Measurements from ENCODE around the gene SAT1.

SAT1 gene

DNA sequence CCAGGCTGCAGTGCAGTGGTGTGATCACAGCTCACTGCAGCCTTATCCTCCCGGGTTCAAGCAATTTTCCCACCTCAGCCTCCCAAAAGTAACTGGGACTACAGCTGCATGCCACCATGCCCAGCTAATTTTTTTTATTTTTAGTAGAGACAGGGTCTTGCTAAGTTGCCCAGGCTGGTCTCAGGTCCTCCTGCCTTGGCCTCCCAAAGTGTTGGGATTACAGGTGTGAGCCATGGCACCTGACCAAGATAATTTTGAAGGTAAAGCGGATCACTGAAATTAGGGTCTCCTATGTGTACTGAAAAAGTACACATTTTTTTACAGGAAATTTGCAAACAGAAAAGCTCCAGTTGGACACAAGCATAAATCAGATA is 4.8 kb downstream of the SAT1 start:
- DNase-seq (ENCODE audit: low spot score) = no peak
- Histone ChIP-seq H3K4me3 (no peak overlapping the region), H3K27ac (no peak overlapping the region)
- TF ChIP-seq, protein P1, sequence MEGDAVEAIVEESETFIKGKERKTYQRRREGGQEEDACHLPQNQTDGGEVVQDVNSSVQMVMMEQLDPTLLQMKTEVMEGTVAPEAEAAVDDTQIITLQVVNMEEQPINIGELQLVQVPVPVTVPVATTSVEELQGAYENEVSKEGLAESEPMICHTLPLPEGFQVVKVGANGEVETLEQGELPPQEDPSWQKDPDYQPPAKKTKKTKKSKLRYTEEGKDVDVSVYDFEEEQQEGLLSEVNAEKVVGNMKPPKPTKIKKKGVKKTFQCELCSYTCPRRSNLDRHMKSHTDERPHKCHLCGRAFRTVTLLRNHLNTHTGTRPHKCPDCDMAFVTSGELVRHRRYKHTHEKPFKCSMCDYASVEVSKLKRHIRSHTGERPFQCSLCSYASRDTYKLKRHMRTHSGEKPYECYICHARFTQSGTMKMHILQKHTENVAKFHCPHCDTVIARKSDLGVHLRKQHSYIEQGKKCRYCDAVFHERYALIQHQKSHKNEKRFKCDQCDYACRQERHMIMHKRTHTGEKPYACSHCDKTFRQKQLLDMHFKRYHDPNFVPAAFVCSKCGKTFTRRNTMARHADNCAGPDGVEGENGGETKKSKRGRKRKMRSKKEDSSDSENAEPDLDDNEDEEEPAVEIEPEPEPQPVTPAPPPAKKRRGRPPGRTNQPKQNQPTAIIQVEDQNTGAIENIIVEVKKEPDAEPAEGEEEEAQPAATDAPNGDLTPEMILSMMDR (IDR thresholded peaks at IDR 0.05) = no peak

DNA sequence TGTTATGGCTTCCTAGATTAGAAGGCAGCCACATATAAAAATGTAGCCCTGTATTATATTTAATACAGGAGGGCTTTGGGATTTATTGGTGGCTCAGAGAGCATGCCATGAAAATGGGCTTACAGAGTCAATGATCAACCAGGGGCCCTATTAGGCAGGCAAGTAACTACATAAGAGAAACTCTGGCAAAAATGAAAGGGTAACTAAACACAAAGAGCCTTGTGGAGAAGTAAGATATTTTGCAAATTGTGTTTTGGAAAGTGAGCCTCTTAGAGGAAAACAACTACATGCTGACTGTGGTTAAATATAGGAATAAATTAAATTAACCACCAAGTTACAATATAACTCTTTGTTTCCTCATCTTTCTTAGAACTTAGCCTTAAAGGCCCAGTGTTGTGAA is 5.5 kb downstream of the SAT1 start:
- DNase-seq (ENCODE audit: low spot score) = no peak
- Histone ChIP-seq H3K27ac (no peak overlapping the region), H3K4me3 (no peak overlapping the region)
- TF ChIP-seq, protein P1 (IDR thresholded peaks at IDR 0.05) = no peak

DNA sequence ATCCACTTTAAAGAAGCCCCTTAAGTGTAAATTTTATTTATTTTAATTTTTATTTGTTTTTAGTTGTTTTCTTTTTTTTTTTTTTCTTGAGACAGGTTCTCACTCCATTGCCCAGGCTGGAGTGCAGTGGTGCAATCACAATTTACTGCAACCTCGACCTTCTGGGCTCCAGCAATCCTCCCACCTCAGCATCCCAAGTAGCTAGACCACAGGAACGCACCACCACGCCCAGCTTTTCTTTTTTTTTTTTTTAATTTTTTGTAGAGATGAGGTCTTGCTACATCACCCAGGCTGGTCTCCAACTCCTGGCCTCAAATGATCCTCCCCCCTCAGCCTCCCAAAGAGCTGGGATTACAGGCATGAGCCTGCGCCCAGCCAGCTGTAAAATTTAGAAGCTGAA is 6.0 kb downstream of the SAT1 start:
- TF ChIP-seq, protein P1 (IDR thresholded peaks at IDR 0.05) = no peak
- no peak for DNase-seq (ENCODE audit: low spot score)
- no peak overlapping the region for H3K4me3 ChIP-seq
- H3K27ac ChIP-seq = no peak overlapping the region

DNA sequence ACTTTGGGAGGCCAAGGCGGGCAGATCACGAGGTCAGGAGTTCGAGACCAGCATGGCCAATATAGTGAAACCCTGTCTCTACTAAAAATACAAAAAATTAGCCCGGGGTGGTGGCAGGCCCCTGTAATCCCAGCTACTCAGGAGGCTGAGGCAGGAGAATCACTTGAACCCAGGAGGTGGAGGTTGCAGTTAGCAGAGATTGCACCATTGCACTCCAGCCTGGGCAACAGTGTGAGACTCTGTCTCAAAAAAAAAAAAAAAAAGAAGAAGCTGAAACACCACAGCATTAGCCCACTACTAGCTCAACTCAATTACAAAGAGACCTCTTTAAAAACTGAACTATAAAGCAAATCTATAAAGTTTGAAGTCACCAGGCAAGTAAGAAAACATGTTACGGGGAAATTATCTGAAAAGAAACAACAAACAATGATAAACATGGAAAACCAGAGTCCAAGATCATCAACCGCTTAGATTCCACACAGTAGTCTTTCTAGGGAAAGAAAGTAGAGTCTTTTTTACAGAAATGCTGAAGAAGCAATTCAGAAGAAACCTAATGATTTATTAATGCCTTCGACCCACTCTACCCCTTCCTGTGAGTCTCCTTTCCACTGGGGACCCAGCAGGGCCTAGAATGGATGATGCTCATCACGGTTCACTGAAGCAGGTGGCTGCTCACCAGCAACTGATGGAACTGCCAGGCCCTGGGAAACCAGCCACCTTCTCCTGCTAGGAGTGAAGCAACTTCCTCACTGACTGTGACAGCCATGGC is 6.6 kb downstream of the SAT1 start:
- H3K4me3 ChIP-seq = no peak overlapping the region
- no peak overlapping the region for H3K27ac ChIP-seq
- TF ChIP-seq, protein P1 (IDR thresholded peaks at IDR 0.05) = no peak
- DNase-seq (ENCODE audit: low spot score) = no peak

DNA sequence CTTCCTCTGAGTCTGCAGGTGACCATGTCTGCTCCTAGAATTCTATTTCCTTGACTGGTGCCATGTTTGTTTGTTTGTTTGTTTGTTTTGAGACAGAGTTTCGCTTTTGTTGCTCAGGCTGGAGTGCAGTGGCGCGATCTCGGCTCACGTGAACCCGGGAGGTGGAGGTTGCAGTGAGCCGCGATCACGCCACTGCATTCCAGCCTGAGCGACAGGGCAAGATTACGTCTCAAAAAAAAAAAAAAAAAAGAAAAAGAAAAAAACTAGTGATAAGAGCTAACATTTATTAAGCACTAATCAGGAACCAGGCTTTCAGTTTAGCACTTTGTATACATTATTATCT is 7.2 kb downstream of the SAT1 start:
- DNase-seq (ENCODE audit: low spot score) = no peak
- TF ChIP-seq, protein P1 (IDR thresholded peaks at IDR 0.05) = no peak
- H3K27ac ChIP-seq = no peak overlapping the region
- no peak overlapping the region for H3K4me3 ChIP-seq

DNA sequence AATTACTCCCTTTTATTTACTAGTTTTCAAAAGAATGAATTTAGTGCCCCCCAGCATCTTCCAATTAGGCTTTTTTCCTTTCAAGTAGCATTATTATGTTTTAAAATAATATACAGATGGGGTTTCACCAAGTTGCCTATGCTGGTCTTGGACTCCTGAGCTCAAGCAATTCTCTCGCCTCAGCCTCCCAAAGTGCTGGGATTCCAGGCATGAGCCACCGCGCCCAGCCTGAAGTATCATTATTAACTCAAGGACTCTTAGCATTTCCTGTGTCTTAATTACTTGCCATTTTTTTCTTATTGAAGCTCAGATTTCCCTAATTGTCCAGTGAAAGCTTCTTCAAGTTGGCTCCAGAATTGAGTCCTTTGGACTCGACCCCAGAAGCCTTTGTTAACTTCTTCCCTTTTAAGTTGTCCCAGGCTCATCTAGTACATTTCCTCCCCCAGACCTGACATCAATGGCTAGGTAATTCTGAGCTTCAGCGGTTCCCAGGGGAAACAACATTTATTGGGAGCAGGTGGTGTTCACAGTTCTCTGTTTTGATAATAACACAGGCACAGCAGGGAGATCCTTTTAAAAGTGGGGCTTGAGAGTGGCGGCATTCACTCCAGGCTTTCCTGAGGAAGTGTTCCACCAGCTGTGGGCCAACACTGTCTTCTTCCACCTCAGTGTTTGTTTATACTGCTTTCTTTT is 10.0 kb downstream of the SAT1 start:
- H3K27ac ChIP-seq = no peak overlapping the region
- TF ChIP-seq, protein P1 (IDR thresholded peaks at IDR 0.05) = no peak

DNA sequence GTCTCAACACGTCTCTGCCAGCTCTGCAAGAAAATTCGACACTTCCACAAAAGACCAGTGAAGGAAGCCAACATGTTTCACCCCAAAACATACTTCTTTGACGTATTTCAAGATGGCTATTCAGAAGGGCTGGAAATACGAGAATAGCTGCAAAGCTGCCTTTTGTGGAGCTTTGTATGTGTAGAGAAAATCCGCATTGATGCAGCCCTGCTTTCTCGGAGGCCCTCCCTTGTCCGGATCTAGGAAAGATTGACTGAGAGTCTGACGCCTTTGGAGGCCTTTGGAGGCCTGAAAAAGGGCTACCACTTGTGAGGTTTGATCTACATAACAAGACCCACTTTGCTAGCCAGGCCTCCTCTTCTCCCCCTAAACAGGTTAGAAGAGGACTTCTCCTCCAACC is 12.2 kb downstream of the SAT1 start:
- Histone ChIP-seq H3K4me3 (no peak overlapping the region), H3K27ac (no peak overlapping the region)
- DNase-seq (ENCODE audit: low spot score) = no peak
- TF ChIP-seq, protein P1 (IDR thresholded peaks at IDR 0.05) = no peak

More for the DNA sequence above, 10.0 kb downstream of the SAT1 start:
- H3K4me3 ChIP-seq = no peak overlapping the region
- no peak for DNase-seq (ENCODE audit: low spot score)

All from coronary artery (tissue), 2 donors.